ENCODE results near the gene NDUFS2.
A peak's percentile ranks its signal among the peaks of the same experiment; 100 is the strongest.

The NDUFS2 gene

GRCh38 chr1:161196521-161197451 is 5.4 kb upstream of the NDUFS2 start:
- DNase-seq, result no peak

- DNase-seq, result no peak
Observed at GRCh38 chr1:161197560-161198193, 4.5 kb upstream of the NDUFS2 start.

GRCh38 chr1:161198194-161198896 is 3.8 kb upstream of the NDUFS2 start:
- no peak for DNase-seq

DNA sequence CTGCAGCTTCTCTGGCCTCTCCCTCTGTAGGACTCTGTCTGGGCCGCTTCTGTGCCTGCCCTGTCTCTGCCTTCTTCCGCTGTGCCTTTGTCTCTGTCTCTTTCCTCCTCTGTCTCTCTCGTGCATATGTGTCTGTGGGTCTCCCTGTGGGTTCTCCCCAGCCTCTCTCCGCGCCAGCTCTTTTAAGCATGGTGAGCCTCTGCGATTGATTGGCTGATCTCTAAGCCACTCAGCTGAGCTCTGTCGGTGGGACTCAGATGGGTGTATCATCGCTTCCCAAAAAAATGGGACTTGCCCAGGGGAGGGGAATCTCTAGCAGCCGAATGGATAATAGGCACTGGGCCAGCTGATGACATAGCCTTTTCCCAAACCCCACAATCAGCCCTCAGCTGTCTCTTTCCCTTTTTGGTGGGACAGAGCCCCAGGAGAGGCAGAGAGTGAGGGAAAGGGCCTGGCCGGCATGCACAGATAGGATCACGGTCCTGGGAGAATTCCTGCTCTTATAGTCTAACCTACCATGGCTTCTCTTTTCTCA is 3.2 kb upstream of the NDUFS2 start, which contains the start of gene ADAMTS4:
TSS of gene ADAMTS4 (minus strand) at position 158 of the 535 bp plus-strand sequence. CDS start 427 bp downstream, outside the sequence.
- DNase-seq, result no peak

GRCh38 chr1:161199506-161200139 is 2.5 kb upstream of the NDUFS2 start:
- no peak for DNase-seq

DNA sequence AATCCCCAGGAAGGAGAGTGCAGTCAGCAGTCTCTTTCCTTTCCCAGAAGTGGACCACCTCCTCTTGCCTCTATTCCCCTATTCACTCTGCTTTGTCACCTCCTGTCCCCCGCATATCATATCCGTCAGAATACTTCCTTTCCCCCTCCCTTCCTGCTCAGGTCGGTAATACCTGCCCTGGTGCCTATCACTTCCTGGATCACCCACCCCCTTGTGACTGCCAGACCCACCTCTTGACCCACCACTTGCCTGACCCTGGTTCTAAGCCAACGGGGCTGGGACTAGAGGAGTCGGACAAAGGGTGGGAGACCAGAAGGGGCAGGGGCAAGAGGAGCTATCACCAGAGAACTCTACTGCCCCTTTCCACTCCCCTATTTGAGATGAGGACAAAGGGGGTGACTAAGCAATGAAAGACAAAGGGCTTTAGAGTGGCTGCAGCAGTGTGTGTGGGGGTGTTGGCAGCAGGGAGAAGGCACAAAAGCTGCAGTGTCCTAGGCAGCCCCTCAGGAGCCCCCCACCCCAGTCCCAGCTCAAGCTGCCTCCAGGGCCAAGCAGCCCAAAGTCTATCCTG is 1.7 kb upstream of the NDUFS2 start:
- DNase-seq, result no peak

DNA sequence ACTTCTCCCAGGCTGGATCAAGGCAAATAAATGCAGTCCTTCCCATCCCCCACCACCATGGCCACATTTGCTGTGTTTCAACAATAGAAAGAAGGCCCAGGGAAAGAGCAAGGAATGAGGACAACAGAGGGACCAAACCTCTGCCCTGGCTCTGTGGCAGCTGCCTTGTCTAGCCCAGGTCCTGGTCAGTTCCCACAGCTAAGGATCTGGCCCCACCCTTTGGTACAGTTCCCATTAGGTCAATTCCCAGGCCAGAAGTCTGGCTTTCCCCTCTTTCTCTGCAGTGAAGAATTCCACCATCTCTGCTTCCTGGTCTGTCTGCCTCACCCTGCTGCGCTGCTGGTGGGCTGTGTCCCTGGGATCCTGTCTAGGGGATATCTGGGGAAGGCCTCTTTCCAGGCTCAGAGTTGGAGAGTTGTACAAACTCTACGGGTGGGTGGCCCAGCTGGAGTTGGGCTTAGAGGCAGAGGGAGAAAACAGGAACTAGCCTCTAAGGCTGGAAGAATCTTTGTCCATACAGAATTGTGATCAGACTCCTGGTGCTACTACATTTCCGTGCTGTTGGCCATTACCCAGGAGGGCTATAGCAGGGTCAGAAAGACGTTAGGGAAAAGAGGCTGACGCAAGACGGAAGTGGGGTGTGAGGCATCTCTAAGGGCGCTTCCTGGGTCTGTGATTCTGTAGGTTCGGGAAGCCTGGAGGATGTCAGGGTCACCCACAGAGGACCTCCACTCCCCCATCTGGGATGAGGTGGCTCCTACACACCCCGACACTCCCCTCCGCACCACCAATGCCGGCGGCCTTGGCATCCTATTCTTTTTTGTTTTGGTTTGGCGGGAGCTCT is 953 bp upstream of the NDUFS2 start:
- DNase-seq, result no peak

GRCh38 chr1:161206411-161207140 is 4.4 kb downstream of the NDUFS2 start:
- no peak for DNase-seq

GRCh38 chr1:161207173-161207572 is 5.0 kb downstream of the NDUFS2 start:
- no peak for DNase-seq

DNA sequence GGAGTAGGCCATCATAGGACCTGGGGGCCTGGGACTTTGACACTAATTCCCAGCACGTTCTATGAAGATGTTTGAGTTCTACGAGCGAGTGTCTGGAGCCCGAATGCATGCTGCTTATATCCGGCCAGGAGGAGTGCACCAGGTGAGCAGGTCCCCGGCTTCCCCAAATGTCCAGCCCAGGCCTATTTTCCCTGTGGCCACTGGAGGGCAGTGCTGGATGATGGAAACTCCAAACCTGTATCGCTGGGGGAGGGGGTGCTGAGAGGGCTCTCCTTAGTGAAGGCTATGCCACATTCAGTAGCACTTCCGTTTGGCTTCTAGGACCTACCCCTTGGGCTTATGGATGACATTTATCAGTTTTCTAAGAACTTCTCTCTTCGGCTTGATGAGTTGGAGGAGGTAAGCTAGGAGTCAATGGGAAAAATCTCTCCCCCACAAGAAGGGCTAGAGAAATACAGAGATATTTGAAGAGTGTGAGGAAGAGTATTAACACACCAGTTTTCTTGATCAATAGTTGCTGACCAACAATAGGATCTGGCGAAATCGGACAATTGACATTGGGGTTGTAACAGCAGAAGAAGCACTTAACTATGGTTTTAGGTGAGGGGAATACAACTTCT is 7.7 kb downstream of the NDUFS2 start:
- DNase-seq, result peak; percentile 59

- DNase-seq, result no peak
Observed at GRCh38 chr1:161214369-161214768, 12.2 kb downstream of the NDUFS2 start.

DNA sequence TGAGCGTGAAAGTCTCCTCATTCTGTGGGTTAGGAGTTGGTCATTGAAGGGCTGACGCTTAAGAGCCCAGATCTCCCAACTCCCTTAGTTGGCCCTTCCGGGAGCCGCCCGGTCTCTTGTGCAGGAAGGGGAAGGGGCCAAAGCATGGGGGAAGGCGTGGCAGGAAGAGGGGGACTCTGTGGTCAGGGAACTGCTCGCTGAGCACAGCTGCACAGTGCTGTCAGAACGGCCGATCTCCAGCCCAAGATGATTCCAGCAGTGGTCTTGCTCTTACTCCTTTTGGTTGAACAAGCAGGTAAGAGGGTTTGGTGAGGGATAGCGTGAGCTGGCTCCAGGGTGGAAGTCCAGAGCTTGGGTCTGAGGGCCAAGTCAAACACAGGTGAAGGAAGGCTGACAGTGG is 12.9 kb downstream of the NDUFS2 start, which contains the start of gene FCER1G:
TSS of gene FCER1G (plus strand) at position 220 of the 400 bp plus-strand sequence. CDS start at position 247, 27 bp downstream.
- no peak for DNase-seq

DNA sequence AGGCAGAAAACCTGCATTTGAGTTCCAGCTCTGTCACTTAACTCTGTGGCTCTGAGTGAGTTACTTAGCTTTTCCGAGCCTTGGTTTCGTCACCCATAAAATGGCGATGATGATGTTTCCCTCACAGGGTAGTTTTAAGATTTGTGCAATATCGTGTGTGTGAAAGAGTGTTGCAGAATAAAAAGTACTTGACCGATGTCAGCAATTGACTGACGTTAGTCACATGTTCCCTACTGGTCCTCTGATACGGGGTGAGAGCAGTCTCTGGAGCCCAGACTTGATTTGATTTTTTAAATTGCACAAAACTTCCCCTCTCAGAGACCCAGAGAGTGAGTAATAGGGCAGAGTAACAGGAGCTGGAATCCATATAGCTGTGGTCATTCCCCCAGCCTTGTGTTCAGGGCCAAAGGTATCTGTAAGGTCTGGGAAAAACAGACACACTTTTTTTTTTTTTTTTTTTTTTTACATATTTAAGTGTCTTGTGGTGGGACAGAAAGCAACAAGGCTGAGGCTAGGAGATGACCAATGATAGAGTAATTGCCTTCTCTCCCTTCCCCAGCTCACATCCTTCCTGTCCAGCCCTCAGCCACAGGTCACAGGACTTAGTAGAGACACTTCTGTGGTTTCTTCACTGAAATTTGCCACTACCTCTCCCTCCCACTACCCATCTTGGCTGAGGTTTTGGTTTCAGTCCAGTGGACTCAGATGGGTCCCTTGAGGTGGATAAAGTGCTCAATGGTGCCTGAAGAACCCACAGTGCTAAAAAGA is 15.0 kb downstream of the NDUFS2 start:
- no peak for DNase-seq

DNA sequence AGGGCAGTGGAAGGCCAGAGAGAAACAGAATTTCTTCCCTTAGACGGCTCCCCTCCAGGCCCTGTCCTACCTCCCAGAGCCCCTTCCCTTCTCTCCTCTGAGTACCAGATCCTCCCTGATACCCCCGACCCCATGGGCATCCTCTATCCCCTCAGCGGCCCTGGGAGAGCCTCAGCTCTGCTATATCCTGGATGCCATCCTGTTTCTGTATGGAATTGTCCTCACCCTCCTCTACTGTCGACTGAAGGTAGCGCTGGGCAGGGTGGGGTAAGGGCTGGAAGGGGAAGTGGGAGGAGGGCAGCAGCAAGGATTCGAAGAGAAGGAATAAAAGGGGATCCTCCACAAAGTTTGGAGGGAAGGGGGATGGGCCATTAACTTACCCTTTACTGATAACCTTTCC is 15.7 kb downstream of the NDUFS2 start:
- no peak for DNase-seq

GRCh38 chr1:161218301-161219077 is 16.3 kb downstream of the NDUFS2 start:
- DNase-seq, result peak; percentile 43

GRCh38 chr1:161219078-161219892 is 17.1 kb downstream of the NDUFS2 start:
- DNase-seq, result no peak

DNA sequence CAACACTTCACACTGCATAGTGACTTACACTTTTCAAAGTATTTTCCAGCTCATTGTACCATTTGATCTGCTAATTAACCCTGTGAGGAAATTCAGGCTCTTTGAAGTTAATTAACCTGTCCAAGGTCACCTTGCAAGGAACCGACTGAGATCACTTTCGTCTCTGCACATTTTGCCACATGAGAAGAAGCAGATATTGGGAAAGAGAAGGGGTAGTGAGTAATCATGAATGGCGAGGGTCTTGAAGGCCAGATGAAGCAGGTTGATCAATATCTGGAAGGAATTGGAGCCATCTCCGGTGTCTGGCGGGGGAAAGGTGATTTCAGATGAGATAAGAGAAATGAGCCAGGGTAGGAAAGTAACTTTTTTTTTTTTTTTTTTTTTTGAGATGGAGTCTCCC is 17.8 kb downstream of the NDUFS2 start:
- DNase-seq, result no peak
